ENCODE measurements around the gene MCCD1. TPM values are rescaled to one million over a fixed set of nuclear protein-coding genes. Genes with fewer than 3 reads are reported as not detected.
A peak's percentile ranks its signal among the peaks of the same experiment; 100 is the strongest.

The MCCD1 gene
- total and polyA plus RNA-seq, 2 of the 13 experiments (the other 11 are each of a cell fraction or from before 2014, with no cell fraction given), result 0.15 TPM; not detected in 1

- TF ChIP-seq ATF7-NPFF (CRISPR knock-in tag; IDR thresholded peaks at IDR 0.05; ENCODE audit: low read depth) (peak; percentile 88), ZBTB39 (CRISPR knock-in tag; IDR thresholded peaks at IDR 0.05) (0 out of 2 replicates have a peak, but pooled peaks have one; percentile 46), MEIS2 (CRISPR knock-in tag; IDR thresholded peaks at IDR 0.05) (peak; percentile 64; the same call in 1 of the 2 replicates), MAX (IDR thresholded peaks at IDR 0.05) (peak; percentile 83), TBP (CRISPR knock-in tag; IDR thresholded peaks at IDR 0.05) (no peak), GLMP (CRISPR knock-in tag; IDR thresholded peaks at IDR 0.05; ENCODE audit: borderline replicate concordance) (no peak), MEF2D (CRISPR knock-in tag; IDR thresholded peaks at IDR 0.05) (peak; percentile 67; the same call in 1 of the 2 replicates), REXO4 (CRISPR knock-in tag; IDR thresholded peaks at IDR 0.05; ENCODE audit: borderline replicate concordance) (no peak), HNRNPH1 (optimal IDR thresholded peaks at IDR 0.05; ENCODE audit: low read depth, low read length) (no peak), ZNF512 (CRISPR knock-in tag; IDR thresholded peaks at IDR 0.05) (no peak), FOSL2 (CRISPR knock-in tag; IDR thresholded peaks at IDR 0.05) (peak; percentile 47; the same call in 1 of the 2 replicates), GPBP1L1 (CRISPR knock-in tag; IDR thresholded peaks at IDR 0.05) (no peak), HNF1B (CRISPR knock-in tag; IDR thresholded peaks at IDR 0.05) (peak; percentile 47), PRDM15 (CRISPR knock-in tag; IDR thresholded peaks at IDR 0.05) (no peak; the same call in 1 of the 2 replicates)
Measured at GRCh38 chr6:31541658-31542521, 13.1 kb downstream of the MCCD1 start, which contains the start of gene DDX39B (continued).

Measured in HepG2 (cell line).